Hypothalamus (tissue), 51 donors: ENCODE data around the gene SELENOM.
A peak's percentile ranks its signal among the peaks of the same experiment; 100 is the strongest.

Experiments
- DNase-seq, 51 donors: peaks; one replicate each; lab custom pipeline; 2025; lab: John Stamatoyannopoulos, UW

The SELENOM gene

GRCh38 chr22:31093086-31093850 is 14.1 kb downstream of the SELENOM start:
- DNase-seq, result peak in 31 of 51 donors; percentile 16 to 77 (median 51)

GRCh38 chr22:31092161-31092560 is 15.2 kb downstream of the SELENOM start:
- no peak for DNase-seq

- no peak for DNase-seq
Measured at GRCh38 chr22:31091106-31091975, 16.0 kb downstream of the SELENOM start.

GRCh38 chr22:31090217-31091085 is 16.9 kb downstream of the SELENOM start:
- DNase-seq, result no peak

DNA sequence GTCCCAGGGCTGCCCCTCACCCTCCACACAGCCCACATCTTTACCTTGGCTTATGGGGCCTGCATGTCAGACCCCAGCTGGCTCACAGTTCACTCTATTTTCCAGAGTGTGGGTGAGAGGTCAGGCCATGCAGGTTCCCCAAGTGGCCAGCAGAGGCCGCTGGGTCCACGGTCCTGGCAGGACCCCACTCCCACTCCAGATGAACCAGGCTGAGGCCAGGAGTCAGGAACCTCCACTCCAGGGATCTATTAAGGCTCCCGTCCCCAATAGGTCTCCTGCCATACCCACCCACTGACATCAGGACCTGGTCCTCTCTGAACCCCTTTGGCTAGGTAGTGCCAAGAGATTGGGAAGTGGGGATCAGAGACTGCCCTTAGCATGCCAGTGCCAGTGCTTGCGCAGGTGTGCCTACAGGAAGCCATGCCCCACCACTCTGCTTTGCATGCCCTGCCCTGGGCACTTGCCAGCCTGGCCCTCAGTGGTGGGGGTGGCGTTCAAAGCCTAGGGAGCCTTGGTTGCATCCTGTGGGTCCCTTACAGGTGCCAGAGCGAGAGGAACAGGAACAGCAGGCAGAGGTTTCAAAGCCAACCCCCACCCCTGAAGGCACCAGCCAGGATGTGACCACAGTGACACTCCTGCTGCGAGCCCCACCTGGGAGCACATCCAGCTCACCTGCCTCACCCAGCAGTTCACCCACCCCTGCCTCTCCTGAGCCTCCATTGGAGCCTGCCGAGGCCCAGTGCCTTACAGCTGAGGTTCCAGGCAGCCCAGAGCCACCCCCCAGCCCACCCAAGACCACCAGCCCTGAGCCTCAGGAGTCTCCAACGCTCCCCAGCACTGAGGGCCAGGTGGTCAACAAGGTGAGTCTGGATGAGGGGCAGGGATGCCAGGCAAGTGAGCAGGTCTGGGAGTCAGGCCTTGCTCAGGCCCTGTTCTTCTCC is 17.9 kb downstream of the SELENOM start:
- peak in 33 of 51 donors; percentile 10 to 71 (median 33) for DNase-seq

DNA sequence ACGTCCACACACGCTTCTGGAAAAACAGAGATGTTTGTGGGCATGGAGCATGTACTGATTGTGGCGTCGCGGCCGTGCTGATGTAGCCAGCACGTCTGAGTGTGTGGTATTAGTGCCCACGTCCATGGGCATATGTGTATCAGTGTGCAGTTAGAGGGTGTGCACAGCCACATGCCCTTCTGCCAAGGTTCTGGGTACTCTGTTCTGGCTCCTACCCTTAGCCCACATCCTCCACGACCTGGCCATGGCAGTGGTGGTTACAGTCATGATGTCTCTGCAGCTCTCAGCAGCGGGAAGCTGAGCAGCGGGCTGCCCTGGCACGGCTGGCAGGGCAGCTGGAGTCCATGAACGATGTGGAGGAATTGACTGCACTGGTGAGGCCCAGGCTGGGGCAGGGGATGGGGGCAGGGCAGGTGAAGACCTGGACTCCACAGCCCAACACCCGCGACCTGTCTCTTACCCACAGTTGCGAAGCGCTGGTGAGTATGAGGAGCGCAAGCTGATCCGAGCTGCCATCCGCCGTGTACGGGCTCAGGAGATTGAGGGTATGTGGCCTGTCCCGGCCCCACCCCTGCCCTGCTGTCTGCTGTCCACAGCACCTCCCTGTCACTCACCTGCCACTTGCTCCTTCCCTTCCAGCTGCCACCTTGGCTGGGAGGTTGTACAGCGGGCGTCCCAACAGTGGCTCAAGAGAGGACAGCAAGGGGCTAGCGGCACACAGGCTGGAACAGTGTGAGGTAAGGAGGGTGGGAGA is 19.0 kb downstream of the SELENOM start:
- no peak for DNase-seq

GRCh38 chr22:31087744-31088215 is 19.6 kb downstream of the SELENOM start:
- no peak for DNase-seq

- no peak for DNase-seq
Measured at GRCh38 chr22:31086703-31087330, 20.6 kb downstream of the SELENOM start.

DNA sequence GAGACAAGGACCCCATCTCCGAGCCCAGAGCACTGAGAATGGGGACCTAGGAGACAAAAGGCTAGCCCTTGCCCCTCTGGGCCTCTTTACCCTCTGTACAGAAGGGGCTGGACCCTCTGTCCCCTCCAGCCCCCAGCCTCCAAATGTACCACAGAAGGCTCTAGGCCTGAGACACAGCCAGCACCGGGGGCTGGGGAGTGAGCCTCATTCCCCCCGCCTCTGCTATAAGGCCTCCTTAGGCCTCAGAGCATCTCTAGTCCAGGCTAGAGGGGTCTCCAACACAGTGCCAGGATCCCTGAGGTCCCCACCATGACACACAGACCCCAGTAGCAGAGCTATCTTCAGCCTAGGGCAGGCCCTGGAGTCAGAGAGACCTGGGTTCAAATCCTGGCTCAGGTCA is 21.4 kb downstream of the SELENOM start:
- no peak for DNase-seq

- DNase-seq, result peak in 43 of 51 donors; percentile 44 to 92 (median 71)
Measured at GRCh38 chr22:31085493-31085824, 21.9 kb downstream of the SELENOM start.

DNA sequence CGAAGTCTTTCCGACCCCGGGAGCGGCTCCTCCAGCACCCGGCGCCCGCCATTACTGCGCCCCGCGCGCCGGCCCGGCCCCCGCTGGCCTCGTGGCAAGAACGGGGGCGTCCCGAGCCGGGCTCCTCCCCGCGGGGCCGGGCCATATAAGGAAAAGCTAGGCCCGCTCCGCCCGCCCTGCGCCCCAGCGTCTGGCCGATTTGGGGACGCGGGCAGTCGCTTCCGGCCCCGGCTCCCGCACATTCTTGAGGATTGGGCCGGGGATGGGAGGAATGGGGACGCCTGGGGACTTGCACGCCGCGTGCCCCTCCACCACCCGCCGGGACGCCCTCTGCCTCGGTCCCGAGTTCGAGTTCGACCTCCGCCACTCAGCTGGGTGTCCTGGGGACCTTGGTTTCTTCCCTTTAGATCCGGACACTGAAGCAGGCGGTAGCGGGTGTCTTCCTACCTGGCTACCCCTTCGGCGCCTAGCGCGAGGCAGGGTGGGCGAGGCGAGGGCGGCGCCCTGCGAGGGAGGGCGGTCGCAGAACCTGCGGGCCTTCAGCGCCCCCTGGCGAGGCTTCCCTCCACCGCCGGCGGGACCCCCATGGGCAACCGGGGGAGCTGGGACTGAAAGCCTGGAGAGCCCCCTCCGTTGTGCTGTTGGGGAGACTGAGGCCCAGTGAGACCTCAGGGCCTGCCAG is 22.4 kb downstream of the SELENOM start:
- peak in 48 of 51 donors; percentile 27 to 92 (median 76) for DNase-seq

GRCh38 chr22:31083923-31084810 is 23.2 kb downstream of the SELENOM start:
- DNase-seq, result peak in 1 of 51 donors; percentile 70

- no peak for DNase-seq
Measured at GRCh38 chr22:31083377-31083768, 24.0 kb downstream of the SELENOM start.

DNA sequence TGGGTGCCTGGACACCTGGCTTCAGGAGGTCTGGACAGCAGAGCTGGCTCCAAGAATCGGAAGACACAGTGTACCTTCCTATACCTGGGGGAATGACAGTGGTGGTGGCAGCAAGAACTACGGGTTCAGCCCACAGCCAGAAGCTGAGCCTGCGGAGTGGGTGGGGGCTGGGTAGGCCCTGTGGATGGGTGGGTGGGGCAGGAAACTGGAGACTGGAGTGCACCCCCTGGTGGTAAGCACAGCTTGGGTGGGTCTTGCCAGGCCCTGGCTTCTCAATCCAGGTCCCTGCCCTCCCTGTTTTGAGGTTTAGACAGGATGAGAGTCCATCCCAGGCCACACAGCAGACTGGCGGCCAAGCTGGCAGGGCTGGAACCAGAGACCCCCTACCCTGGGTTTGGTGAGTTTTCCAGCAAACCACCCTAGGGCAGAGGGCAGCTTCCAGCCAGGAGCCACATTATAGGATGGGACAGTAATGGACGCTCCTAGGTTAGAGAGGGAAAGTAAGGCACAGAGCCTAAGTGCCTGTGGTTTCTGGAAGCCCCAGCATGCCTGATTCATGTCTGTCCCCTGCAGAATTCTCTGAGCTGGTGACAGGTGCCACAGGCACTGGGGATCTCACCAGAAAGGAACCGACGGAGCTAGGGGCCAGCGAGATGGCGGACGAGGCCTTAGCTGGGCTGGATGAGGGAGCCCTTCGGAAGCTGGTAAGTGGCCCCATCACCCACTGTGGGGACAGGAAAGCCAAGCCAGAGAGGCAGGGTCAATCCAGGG is 24.6 kb downstream of the SELENOM start:
- DNase-seq, result peak in 1 of 51 donors; percentile 4

DNA sequence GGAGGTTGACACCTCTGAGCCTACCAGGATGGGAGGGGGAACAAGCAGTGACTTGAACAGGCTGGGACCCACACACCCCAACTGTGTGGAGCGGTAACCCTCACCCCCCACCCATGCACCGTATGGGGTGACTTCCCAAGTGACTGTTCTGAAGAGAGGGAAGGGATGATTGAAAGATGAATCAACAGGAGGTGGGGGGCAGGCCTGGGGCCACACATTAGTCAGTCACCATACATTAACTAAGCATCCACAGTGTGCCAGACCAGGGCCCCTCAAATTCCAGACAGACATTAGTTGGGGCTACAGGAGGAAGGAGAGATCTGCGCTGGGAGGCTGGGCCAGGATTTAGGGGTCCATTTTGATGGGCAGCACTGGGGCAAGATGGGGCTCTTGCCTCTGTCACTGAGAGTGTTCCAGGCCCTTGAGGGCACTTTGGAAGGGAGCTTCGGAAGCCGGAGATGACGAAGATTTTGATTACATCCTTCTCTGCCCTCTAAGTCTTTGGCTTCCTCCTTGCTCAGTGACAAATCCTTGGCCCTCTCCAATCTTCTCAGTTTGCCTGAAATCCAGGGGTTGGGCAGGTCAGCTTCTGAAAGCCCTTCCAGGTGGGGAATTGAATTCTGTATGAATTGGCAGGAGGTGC is 25.3 kb downstream of the SELENOM start:
- DNase-seq, result no peak
